HG03469 (cell line): ENCODE measurements around the gene GDF9.
"Not testable (repeated sequence)": the region's sequence is repeated elsewhere in the genome, so short reads cannot be mapped to it uniquely, and the experiment has no call there.

Experiments
- ATAC-seq: cut with Tn5 transposase; IDR thresholded peaks from one replicate; pipeline ENCODE4 v1.9.1; 2021; ENCODE audit warnings: mild to moderate bottlenecking, moderate library complexity, moderate number of reproducible peaks; ENCODE audit not compliant: unreplicated experiment

GDF9 gene

DNA sequence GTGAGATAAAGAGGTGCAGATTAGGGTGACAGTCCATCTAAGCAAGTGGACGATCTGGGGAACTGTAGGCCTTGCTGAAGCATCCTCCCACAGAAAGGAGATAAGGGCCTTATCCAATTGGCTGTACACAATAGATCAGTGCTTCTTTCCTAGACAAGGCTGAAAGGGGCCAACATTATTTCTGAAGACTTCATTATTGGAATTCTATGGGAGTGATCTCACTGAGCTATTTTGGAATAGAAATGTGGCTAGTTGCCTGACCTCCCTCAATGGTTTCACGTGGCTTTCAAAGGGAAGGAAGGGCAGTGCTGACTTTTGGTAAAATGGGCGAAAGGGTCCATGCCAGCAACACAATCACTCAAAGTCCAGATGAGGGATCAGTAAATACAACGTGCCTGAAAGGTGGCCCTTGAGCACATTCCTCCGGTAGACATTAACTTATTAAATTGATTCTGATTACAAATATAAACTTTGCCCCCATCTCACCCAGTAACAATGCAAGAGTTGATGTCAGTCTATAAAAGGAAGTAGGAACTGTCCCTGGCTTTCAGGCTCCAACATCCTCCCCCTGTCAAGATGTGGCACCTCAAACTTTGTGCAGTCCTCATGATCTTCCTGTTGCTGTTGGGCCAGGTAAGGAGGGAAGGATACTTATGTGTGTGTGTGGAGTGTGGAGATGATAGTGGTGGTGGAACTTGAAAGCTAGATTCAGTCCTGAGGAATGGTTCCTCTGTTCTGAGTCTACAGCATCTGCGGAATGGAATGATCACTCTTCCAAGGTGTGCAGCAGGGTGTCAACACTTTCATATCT, 7.1 kb upstream of the GDF9 start, which contains the start of gene LEAP2:
LEAP2 (plus strand) TSS at position 550 of the 811 bp plus-strand sequence; CDS start at position 577, 27 bp downstream.
- no peak for ATAC-seq

DNA sequence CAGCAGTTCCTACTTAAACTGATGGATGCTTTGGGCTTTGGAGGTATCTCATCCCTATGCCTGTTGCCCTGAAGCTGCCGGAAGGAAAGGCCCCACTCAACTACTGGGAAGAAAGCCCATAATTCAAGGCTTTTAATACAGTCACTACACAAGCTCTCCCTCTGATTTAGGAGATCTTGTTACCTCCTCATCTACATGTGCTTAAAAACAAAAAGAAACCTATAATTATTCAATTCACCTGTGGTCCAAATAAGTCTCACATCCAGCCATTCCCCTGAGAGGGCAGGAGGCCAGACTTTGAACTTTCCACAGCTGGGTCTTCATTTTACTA, 6.5 kb upstream of the GDF9 start:
- no peak for ATAC-seq

- no peak for ATAC-seq
These were observed 5.4 kb upstream of the GDF9 start for GRCh38 chr5:132871459-132872284.

- ATAC-seq, result no peak
These were observed 4.5 kb upstream of the GDF9 start for GRCh38 chr5:132870801-132871200.

GRCh38 chr5:132868754-132869153, 2.5 kb upstream of the GDF9 start:
- no peak for ATAC-seq

- no peak for ATAC-seq
These were observed 780 bp upstream of the GDF9 start for GRCh38 chr5:132867046-132867451.

DNA sequence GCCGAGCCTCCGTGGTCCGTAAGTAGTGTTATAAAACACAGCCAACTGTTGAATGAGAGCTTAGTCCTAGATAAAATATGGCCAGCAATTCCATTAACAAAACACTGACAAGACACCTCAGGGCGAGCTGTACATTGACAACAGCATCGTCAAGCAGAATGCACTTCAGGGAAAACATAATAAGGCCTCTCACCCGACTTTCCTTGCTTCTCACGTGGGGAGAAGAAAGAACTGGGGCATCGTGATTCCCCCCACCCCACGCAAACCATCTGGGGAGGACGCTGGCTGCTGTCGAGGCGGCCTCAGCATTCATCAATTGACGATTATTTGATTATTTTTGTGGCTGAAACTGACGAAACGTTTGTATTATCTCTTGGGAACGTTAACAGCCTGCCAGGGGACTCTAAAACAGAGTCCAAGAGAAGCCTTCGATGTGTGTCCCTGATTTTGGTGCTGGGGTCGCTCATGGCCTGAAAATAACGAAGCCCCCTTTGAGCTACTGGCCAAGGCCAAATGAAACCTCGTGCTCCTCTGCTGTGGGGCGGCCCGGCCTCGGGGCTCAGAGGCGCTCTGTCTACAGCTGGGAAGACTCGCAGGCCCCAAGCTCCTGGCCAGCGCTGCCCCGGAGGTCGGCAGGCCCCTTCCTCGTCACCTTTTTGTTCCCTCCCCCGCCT, 464 bp downstream of the GDF9 start:
- ATAC-seq, result peak; percentile 11

DNA sequence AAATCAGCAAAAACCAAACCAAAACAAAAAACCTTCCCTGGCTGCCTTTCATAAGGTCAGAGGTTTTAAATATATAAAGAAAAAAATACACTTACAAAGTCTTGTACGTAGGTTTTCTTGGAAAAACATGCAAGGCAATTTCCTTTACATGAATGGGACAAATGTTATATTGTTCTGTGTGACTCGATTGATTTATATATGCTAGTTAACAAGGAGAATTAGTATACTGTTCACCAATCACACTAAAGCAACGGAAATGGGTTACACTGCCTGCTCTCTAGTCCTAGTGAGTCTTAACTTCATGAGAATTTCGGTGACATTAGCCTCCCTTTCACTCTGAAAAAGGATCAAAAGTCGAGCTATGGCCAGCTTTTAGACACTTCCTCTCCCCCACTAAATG, 5.5 kb downstream of the GDF9 start:
- no peak for ATAC-seq

DNA sequence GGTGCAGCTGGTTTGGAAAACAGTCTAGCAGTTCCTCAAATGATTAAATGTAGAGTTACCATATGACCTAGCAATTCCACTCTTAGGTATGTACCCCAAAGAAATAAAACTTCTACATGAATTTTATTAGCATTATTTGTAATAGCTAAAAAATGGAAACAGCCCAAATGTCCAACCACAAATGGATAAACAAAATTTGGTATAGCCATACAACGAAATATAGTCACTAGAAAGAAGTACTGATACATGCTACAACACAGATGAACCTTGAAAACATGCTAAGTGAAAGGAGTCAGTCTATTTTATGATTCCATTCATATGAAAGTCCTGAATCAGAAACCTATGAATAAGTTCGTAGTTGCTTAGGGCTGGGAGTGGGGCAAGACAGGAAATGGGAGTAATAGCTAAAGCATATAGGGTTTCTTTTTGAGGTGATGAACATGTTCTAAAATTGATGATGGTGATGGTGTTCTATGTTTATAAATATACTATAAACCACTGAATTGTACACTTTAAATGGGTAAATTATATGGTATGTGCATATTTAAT, 6.3 kb downstream of the GDF9 start:
- no peak for ATAC-seq

GRCh38 chr5:132856011-132856410, 10.3 kb downstream of the GDF9 start:
- no peak for ATAC-seq

GRCh38 chr5:132854992-132855391, 11.3 kb downstream of the GDF9 start:
- not testable (repeated sequence) for ATAC-seq

DNA sequence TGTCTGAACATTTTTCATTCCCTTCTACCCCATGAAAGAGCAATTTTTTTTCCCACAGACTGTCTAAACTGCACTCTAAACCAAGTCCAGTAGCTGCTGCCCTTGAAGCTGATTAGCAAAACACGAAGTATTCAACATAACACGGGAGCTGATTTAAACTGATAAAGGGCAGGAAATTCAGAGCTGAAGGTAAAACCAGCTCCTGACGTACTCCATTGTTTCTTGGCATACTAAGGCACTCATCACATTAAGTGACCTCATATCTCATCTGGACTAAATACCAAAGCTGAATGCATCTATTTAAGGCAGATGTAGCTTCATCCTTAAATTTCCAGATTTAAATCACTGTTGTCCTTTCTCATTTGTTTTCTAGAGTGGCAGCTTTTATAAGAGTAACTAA, 12.0 kb downstream of the GDF9 start:
- ATAC-seq, result no peak

DNA sequence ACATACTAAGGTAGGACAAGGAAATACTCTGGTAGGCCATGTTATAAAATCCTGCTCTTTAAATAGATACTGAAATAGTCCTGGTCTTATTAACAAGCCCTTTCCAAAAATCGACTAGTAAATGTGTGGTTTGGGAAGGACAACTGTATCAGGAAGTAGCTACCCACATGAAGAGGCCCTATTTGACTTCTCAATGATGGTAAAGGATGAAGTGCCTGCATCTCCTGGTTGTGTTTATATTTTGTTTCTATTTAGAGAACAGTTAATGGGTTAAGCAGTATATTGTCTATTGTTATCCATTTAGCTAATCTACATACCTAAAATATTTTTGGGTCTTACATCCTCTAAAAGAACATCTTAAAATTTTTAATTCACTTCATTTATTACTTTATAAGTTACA, 12.5 kb downstream of the GDF9 start:
- no peak for ATAC-seq

- ATAC-seq, result no peak
These were observed 12.9 kb downstream of the GDF9 start for GRCh38 chr5:132853323-132853722.

DNA sequence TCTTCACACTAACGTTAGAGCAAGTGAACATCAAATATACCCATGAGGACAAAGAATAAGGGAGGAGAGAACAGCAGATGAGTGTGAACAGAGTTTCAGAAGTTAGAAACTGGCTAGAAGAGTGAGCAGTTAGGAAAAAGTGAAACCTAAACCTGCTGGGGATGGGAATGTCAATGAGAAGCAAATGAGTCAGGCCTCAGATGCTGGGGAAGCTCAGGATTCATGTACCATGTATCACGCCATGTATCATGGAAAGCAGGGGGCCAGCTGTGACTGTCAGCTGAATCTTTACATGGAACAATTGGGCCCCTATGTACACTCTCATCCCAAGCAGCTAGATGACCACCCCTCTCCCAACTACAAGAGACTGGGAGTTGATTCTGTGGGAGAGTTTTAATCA, 16.2 kb downstream of the GDF9 start:
- ATAC-seq, result no peak

DNA sequence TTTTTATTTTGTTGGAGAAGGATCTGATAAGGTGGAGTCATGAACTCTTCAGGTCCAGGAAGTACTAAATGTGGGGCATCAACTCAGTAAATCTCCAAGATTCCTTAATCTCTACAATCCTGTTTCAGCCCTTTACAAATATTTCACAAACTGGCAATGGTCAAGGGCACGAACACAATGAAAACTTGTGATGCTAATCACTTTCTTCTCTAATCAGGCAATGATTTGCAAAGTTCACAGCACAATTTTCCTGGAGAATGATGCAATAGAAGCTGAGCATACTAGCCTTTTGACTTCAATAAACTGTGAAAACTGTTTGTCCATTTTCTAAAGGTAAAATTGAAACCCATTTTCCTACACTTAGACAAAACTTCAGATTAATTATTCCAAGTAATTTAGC, 16.9 kb downstream of the GDF9 start:
- ATAC-seq, result no peak

- no peak for ATAC-seq
These were observed 18.0 kb downstream of the GDF9 start for GRCh38 chr5:132848270-132848669.

GRCh38 chr5:132841305-132841704, 25.0 kb downstream of the GDF9 start:
- no peak for ATAC-seq

GRCh38 chr5:132840896-132841295, 25.4 kb downstream of the GDF9 start:
- ATAC-seq, result no peak

- no peak for ATAC-seq
These were observed 26.0 kb downstream of the GDF9 start for GRCh38 chr5:132840313-132840712.
